Measurements from ENCODE around the gene KIF12.
"Not testable (repeated sequence)": the region's sequence is repeated elsewhere in the genome, so short reads cannot be mapped to it uniquely, and the experiment has no call there.

The KIF12 gene

GRCh38 chr9:114061292-114061691 is 37.8 kb downstream of the KIF12 start:
- no peak for DNase-seq

GRCh38 chr9:114060711-114061110 is 38.4 kb downstream of the KIF12 start:
- DNase-seq: no peak

GRCh38 chr9:114060070-114060469 is 39.0 kb downstream of the KIF12 start:
- no peak for DNase-seq

GRCh38 chr9:114059047-114059803 is 39.9 kb downstream of the KIF12 start:
- DNase-seq: no peak

- no peak for DNase-seq
Observed at GRCh38 chr9:114058688-114059046, 40.4 kb downstream of the KIF12 start.

GRCh38 chr9:114057161-114057885 is 41.8 kb downstream of the KIF12 start:
- DNase-seq: no peak

- DNase-seq: no peak
Observed at GRCh38 chr9:114056527-114056926, 42.6 kb downstream of the KIF12 start.

- no peak for DNase-seq
Observed at GRCh38 chr9:114055894-114056293, 43.2 kb downstream of the KIF12 start.

GRCh38 chr9:114055061-114055460 is 44.0 kb downstream of the KIF12 start:
- DNase-seq: no peak

- no peak for DNase-seq
Observed at GRCh38 chr9:114054191-114054690, 44.9 kb downstream of the KIF12 start.

- DNase-seq: no peak
Observed at GRCh38 chr9:114053246-114054005, 45.7 kb downstream of the KIF12 start.

GRCh38 chr9:114051706-114052105 is 47.4 kb downstream of the KIF12 start:
- DNase-seq: no peak

- DNase-seq: no peak
Observed at GRCh38 chr9:114051281-114051680, 47.8 kb downstream of the KIF12 start.

GRCh38 chr9:114050646-114051045 is 48.4 kb downstream of the KIF12 start:
- no peak for DNase-seq

GRCh38 chr9:114050226-114050568 is 48.9 kb downstream of the KIF12 start:
- DNase-seq: no peak

- DNase-seq: no peak
Observed at GRCh38 chr9:114049441-114050225, 49.5 kb downstream of the KIF12 start.

- no peak for DNase-seq
Observed at GRCh38 chr9:114048533-114049415, 50.3 kb downstream of the KIF12 start.

GRCh38 chr9:114047717-114048116 is 51.4 kb downstream of the KIF12 start:
- DNase-seq: no peak

- DNase-seq: no peak
Observed at GRCh38 chr9:114046875-114047274, 52.2 kb downstream of the KIF12 start.

- DNase-seq: no peak
Observed at GRCh38 chr9:114046237-114046755, 52.8 kb downstream of the KIF12 start.

- DNase-seq: not testable (repeated sequence)
Observed at GRCh38 chr9:114043660-114044059, 55.4 kb downstream of the KIF12 start.

Data from effector CD8-positive, alpha-beta T cell (primary cell).